HG03565 (cell line): ENCODE data around the gene HMGA1.

Experiments used
- ATAC-seq: cut with Tn5 transposase; IDR thresholded peaks from one replicate; pipeline ENCODE4 v1.9.1; 2021; ENCODE audit warnings: mild to moderate bottlenecking, moderate library complexity; ENCODE audit not compliant: unreplicated experiment

The HMGA1 gene, protein sequence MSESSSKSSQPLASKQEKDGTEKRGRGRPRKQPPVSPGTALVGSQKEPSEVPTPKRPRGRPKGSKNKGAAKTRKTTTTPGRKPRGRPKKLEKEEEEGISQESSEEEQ

GRCh38 chr6:34236443-34237315, at the start of gene HMGA1:
Gene HMGA1 (plus strand): TSS chr6:34236873. CDS start chr6:34240781, 3,908 bp downstream.
- ATAC-seq, result peak; percentile 35

GRCh38 chr6:34189806-34190503, 46.7 kb upstream of the HMGA1 start:
- ATAC-seq, result no peak

GRCh38 chr6:34190504-34191122, 46.1 kb upstream of the HMGA1 start:
- no peak for ATAC-seq

GRCh38 chr6:34194772-34195171, 41.9 kb upstream of the HMGA1 start:
- no peak for ATAC-seq

- ATAC-seq, result no peak
Measured at GRCh38 chr6:34195726-34196115, 41.0 kb upstream of the HMGA1 start.

DNA sequence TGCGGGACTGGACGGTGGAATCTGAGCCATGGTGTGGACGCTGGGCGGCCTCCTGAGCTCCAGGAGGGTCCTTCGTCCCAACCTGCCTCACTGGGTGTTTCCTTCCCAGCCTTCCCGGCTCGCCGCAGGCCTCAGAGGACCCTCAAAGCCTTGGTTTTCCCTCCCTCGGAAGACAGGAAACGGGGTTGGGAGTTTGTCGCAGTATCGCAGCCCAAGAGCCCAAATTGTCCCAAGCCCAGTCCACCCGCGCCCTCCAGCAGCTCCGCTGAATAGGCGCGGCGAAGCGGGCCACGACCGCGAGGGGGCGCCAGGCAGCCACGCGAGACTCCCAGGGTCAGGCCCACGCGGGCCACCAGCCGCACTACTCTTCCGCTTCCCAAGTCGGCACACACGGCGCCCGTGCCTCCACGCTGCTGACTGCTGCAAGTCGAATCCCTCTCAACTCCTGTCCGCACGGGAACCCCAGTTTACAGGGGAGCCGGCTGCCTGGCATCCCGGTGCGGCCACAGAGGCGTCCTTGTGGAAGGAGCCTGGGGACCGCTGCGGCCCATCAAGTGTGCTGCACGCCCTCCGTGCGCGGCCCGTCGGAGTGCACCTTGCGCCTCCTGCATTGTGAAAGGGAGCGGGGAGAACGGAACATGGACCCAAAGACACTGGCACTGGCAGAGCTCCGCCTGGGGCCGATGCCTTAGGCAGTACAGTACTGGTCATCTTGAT, 40.4 kb upstream of the HMGA1 start:
- ATAC-seq, result peak; percentile 64

DNA sequence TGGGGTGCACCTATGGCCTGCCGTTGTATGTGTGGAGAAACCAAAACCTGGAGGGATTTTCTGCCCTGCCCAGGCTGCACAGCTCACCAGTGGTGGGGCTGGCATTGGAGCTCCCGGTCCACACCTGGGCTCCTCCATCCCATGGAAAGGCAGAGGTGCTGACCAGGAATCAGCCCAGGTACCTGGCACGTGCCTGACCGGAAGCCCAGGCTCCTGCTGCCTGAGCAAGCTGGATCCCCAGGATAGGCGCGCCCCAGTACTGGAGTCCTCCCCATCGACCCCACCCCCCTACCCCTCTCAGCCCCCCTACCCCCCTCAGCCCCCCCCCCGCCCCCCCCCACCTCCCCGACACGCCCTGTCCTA, 39.9 kb upstream of the HMGA1 start:
- no peak for ATAC-seq

GRCh38 chr6:34200340-34200971, 36.2 kb upstream of the HMGA1 start:
- ATAC-seq, result no peak

GRCh38 chr6:34201455-34202107, 35.1 kb upstream of the HMGA1 start:
- ATAC-seq, result no peak

DNA sequence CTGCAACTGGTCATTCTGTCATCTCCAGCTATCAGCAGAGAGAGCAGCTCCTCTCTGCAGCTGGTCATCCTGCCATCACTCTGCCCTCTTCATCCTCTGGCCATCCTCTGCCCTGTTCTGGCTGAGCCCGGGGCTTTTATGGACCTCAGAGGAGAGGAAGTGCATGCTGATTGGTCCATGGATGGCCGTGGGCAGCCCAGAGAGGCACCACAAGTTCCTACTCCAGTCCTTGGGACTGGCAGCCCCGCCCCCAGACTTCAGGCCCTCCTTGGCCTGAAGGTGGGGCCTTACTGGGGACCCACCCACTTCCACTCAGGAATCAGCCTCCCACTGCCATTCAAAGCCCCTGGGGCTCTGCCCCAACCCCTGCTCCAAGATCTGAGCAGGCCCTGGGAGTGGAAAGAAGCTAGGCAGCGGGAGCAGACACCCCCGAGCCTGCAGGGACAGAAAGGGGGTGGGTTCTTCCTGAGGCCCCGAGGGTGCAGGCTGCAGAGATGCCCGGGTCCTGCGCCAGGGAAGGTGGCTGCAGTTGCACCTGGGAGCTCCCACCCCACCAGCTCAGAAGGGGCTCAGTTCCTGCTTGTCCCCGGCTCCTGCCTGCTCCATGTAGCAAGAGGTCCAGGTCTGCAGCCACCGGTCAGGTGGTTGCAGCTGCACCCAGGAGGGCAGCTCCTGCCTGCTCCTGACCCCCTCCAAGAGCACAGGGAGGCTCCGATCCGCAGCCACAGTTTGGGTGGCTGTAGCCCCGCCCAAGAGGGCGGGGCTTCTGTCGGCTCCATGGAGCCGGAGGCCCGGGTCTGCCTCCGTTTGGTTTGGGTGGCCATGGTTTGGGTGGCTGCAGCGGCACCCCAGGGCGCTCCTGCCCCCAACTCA, 34.1 kb upstream of the HMGA1 start:
- ATAC-seq, result no peak

DNA sequence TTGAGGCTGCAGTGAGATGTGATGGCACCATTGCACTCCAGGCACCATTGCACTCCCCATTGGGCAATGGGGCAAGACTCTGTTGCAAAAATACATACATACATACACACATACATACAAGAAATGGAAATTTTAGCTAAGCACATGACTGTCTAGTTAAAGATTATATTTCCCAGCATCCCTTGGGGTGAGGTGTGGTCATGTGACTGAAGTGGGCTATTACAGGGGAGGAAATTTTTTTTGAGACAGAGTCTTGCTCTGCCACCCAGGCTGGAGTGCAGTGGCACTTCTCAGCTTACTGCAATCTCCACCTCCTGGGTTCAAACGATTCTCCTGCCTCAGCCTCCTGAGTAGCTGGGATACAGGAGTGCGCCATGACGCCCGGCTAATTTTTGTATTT, 32.0 kb upstream of the HMGA1 start:
- ATAC-seq, result no peak

- ATAC-seq, result no peak
Measured at GRCh38 chr6:34205466-34205865, 31.2 kb upstream of the HMGA1 start.

- ATAC-seq, result no peak
Measured at GRCh38 chr6:34205916-34206315, 30.8 kb upstream of the HMGA1 start.

DNA sequence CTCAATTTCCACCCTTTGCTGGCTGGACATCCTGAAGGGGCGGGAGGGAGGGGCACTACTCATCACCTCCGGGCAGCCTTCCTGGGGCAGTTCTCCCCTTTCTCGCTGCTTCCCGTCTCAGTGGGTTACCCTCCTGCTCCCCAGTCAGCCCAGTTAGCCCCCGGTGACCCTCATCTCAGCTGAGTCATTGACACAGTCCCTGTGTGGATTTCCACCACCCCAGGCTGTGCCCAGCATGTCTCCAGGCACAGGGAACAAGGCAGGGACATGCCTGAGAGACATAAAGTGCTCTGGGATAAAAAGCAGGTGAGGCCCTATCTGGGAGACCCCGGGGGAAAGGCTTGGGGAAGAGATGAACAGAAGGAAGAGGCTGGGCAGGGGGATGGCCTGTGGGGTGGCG, 29.9 kb upstream of the HMGA1 start:
- ATAC-seq, result no peak

- no peak for ATAC-seq
Measured at GRCh38 chr6:34207695-34208443, 28.8 kb upstream of the HMGA1 start.

- ATAC-seq, result no peak
Measured at GRCh38 chr6:34213772-34214171, 22.9 kb upstream of the HMGA1 start.

- no peak for ATAC-seq
Measured at GRCh38 chr6:34218691-34219090, 18.0 kb upstream of the HMGA1 start.

GRCh38 chr6:34223381-34223955, 13.2 kb upstream of the HMGA1 start:
- ATAC-seq, result no peak
